ENCODE data around the gene PPP1R1B.

DNA sequence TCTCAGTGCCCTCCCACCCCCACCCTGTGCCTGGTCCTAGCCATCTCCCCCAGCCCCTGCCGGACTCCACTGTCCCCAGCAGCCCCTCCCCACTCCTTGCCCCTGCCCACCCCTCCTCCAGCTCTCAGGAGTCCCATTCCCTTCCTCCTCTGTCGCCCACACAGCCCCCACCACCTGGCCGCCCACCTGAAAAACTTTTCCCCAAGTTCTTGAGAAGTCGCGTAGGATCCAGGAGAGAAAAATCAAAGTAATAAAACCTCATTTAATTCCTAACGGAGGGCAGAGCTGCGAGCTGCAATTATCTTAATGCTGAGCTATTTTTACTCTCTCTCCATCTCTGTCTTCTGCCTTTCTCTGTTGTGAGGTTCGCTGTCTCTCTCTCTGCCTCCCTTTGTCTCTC lies 2.4 kb upstream of the PPP1R1B start:
- TF ChIP-seq, protein P1, sequence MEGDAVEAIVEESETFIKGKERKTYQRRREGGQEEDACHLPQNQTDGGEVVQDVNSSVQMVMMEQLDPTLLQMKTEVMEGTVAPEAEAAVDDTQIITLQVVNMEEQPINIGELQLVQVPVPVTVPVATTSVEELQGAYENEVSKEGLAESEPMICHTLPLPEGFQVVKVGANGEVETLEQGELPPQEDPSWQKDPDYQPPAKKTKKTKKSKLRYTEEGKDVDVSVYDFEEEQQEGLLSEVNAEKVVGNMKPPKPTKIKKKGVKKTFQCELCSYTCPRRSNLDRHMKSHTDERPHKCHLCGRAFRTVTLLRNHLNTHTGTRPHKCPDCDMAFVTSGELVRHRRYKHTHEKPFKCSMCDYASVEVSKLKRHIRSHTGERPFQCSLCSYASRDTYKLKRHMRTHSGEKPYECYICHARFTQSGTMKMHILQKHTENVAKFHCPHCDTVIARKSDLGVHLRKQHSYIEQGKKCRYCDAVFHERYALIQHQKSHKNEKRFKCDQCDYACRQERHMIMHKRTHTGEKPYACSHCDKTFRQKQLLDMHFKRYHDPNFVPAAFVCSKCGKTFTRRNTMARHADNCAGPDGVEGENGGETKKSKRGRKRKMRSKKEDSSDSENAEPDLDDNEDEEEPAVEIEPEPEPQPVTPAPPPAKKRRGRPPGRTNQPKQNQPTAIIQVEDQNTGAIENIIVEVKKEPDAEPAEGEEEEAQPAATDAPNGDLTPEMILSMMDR (conservative IDR thresholded peaks at IDR 0.05; ENCODE audit: low read depth, low read length) = no peak
- no peak for TF ChIP-seq EZH2 (IDR thresholded peaks at IDR 0.05; ENCODE audit: borderline replicate concordance, low read depth, low read length, poor library complexity, severe bottlenecking)
